Measurements from ENCODE around the gene FLYWCH2.

- peak in 1 of 5 experiments; percentile 29 for TF ChIP-seq CTCF (IDR thresholded peaks at IDR 0.05 in 4 of 5, conservative IDR thresholded peaks at IDR 0.05 in 1 of 5)
- peak; percentile 89 to 91 for TF ChIP-seq POLR2A (IDR thresholded peaks at IDR 0.05)
Observed at GRCh38 chr16:2911638-2912329, 28.8 kb downstream of the FLYWCH2 start, which contains the start of gene FLYWCH1.
